ENCODE results near the gene FCGR2B.

DNA sequence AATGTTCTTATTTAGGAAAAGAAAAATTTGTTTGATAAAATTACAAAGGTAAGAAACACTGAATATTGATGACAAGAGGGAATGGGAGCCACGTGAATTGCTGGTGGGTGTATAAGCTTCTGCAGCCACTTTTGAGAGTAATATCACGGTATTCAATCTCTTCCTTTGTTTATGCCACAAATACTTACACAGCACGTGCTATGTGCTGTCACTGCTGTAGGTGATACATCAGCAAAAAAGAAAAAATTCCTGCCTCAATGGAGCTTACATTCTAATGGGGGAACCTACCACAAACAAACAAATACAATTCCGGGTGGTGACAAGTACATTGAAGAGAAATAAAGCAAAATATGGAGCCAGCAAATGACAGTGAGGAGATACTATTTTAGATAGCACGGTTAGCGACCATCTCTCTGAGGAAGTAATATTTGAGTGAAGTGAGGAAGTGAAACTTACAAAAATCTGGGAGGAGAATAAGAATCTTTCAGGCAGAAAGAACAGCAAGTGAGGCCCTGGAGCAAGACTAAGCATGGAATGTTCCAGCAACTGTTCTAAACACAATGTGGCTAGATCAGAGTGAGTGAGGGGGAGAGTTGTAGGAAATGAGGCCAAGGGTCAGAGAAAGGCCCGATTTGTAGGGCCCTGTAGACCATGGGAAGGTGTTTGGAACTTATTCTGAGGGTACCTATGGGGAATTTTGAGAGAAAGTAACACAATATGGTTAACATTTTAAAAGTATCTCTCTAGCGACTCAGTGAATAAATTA lies 55.8 kb downstream of the FCGR2B start:
- no peak for TF ChIP-seq CTCF (IDR thresholded peaks at IDR 0.05; ENCODE audit: insufficient read depth, low read depth, low read length)
- no peak for TF ChIP-seq EZH2 (IDR thresholded peaks at IDR 0.05; ENCODE audit: insufficient read depth, low read length)
